Measurements from ENCODE around the gene SMIM24.
"Not testable (repeated sequence)": the region's sequence is repeated elsewhere in the genome, so short reads cannot be mapped to it uniquely, and the experiment has no call there.

Gene SMIM24

DNA sequence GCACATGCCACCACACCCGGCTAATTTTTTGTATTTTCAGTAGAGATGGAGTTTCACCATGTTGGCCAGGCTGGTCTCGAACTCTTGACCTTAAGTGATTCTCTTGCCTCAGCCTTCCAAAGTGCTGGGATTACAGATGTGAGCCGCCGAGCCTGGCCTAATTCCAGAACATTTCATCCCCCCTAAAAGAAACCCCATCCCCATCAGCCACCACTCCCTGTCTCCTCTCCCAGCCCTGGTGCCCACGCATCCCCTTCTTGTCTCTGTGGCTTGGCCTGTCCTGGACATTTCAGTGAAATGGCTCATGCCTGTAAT, 50.0 kb downstream of the SMIM24 start:
- H3K27ac ChIP-seq (ENCODE audit: insufficient read depth in 1 of 2, low read depth in 1 of 2, low read length in 2 of 2, poor library complexity in 1 of 2, severe bottlenecking in 2 of 2); H3K4me3 ChIP-seq (ENCODE audit: control insufficient read depth in 1 of 7, extremely low read depth in 1 of 7, insufficient read depth in 4 of 7, low read depth in 2 of 7, low read length in 6 of 7); H3K9me3 ChIP-seq (ENCODE audit: control extremely low read depth in 1 of 5, control insufficient read depth in 4 of 5, insufficient read depth in 2 of 5, low read depth in 1 of 5, low read length in 4 of 5); DNase-seq; POLR2A ChIA-PET; H3K27me3 ChIP-seq (replicated peaks in 2 of 5; ENCODE audit: control insufficient read depth in 4 of 5, insufficient read depth in 5 of 5, low read length in 4 of 5): not testable (repeated sequence)
- CTCF ChIA-PET: interaction anchor here (0.8 to 3.7 kb wide), 17 partner anchors 7 to 105 kb away, joined by 3 to 22 read pairs (median 6); no protein-coding TSS in a partner anchor
- Histone ChIP-seq H3K4me1 (ENCODE audit: control extremely low read depth in 1 of 4, control insufficient read depth in 4 of 4, insufficient read depth in 4 of 4, low read length in 3 of 4) (peaks cover 0 to 21% (median 18%) of the 10 kb centered on the region in 4 experiments), H3K36me3 (ENCODE audit: control insufficient read depth in 4 of 4, insufficient read depth in 4 of 4, low read length in 3 of 4) (peaks cover 0 to 33% (median 12%) of the 10 kb centered on the region in 4 experiments)
- WGBS (ENCODE audit: insufficient coverage): 100% methylated on average over 4 of the region's 5 CpGs

GRCh38 chr19:3426433-3426832, 53.9 kb downstream of the SMIM24 start:
- Histone ChIP-seq H3K9me3 (ENCODE audit: control extremely low read depth in 1 of 5, control insufficient read depth in 4 of 5, insufficient read depth in 2 of 5, low read depth in 1 of 5, low read length in 4 of 5) (no peaks in the 10 kb centered on the region), H3K27ac (ENCODE audit: insufficient read depth in 1 of 2, low read depth in 1 of 2, low read length in 2 of 2, poor library complexity in 1 of 2, severe bottlenecking in 2 of 2) (no peak overlapping the region), H3K4me3 (ENCODE audit: control insufficient read depth in 1 of 7, extremely low read depth in 1 of 7, insufficient read depth in 4 of 7, low read depth in 2 of 7, low read length in 6 of 7) (no peak overlapping the region), H3K36me3 (ENCODE audit: control insufficient read depth in 4 of 4, insufficient read depth in 4 of 4, low read length in 3 of 4) (peaks cover 0 to 17% (median 6%) of the 10 kb centered on the region in 4 experiments), H3K4me1 (ENCODE audit: control extremely low read depth in 1 of 4, control insufficient read depth in 4 of 4, insufficient read depth in 4 of 4, low read length in 3 of 4) (peaks cover 0 to 13% (median 11%) of the 10 kb centered on the region in 4 experiments), H3K27me3 (replicated peaks in 2 of 5; ENCODE audit: control insufficient read depth in 4 of 5, insufficient read depth in 5 of 5, low read length in 4 of 5) (no peaks in the 10 kb centered on the region)
- ChIA-PET CTCF (interaction anchor here (0.6 to 0.8 kb wide), 2 partner anchors 101 to 967 kb away, joined by 3 to 4 read pairs; no protein-coding TSS in a partner anchor), POLR2A (no interaction called here)
- DNase-seq: no peak
- 98% methylated on average over 5 of the region's 9 CpGs for WGBS (ENCODE audit: insufficient coverage)

Data from common myeloid progenitor, CD34-positive (primary cell).